GM23338 (cell line): ENCODE measurements around the gene HIVEP3. TPM values are rescaled to one million over a fixed set of nuclear protein-coding genes. Genes with fewer than 3 reads are reported as not detected.

Source experiments
- ATAC-seq: fragments of 200-7000 bp; cut with Tn5 transposase; 3 replicates; pipeline ENCODE4 v1.9.1; 2020
- DNase-seq: peaks from one replicate; pipeline ENCODE4 v3.0.0-alpha.2; 2015; ENCODE audit warnings: low spot score
- H2AFZ ChIP-seq: fragments of 200-600 bp; sonication (generic); 2 replicates; pipeline ENCODE4 v1.8.0; 2016; ENCODE audit warnings: antibody characterized with exemption, mild to moderate bottlenecking, moderate library complexity
- H3F3A ChIP-seq: fragments of 200-600 bp; sonication (generic); replicated peaks from 2 replicates; pipeline ENCODE4 v1.8.0; 2017; ENCODE audit warnings: antibody characterized with exemption, mixed run types, low read depth
- H3K27ac ChIP-seq: fragments of 200-600 bp; sonication (generic); 2 replicates; pipeline ENCODE4 v1.6.1; 2016; ENCODE audit warnings: low read depth
- H3K27me3 ChIP-seq: fragments of 200-600 bp; sonication (generic); 2 replicates; pipeline ENCODE4 v1.8.0; 2016; ENCODE audit warnings: mild to moderate bottlenecking, mixed run types, moderate library complexity; ENCODE audit not compliant: insufficient read depth
- H3K36me3 ChIP-seq: fragments of 200-600 bp; sonication (generic); 2 replicates; pipeline ENCODE4 v1.8.0; 2016; ENCODE audit warnings: mild to moderate bottlenecking; ENCODE audit not compliant: insufficient read depth
- H3K4me1 ChIP-seq: fragments of 200-600 bp; sonication (generic); 2 replicates; pipeline ENCODE4 v1.8.0; 2016; ENCODE audit warnings: mild to moderate bottlenecking, moderate library complexity; ENCODE audit not compliant: insufficient read depth
- H3K4me2 ChIP-seq: fragments of 200-600 bp; sonication (generic); 2 replicates; pipeline ENCODE4 v1.7.1; 2017; ENCODE audit warnings: mixed run types
- H3K4me3 ChIP-seq: fragments of 200-600 bp; sonication (generic); 2 replicates; pipeline ENCODE4 v1.6.1; 2016; ENCODE audit warnings: mixed run types
- H3K79me2 ChIP-seq: fragments of 200-600 bp; sonication (generic); replicated peaks from 2 replicates; pipeline ENCODE4 v1.8.0; 2017; ENCODE audit warnings: mild to moderate bottlenecking; ENCODE audit not compliant: insufficient read depth
- H3K9me2 ChIP-seq: fragments of 200-600 bp; sonication (generic); 2 replicates; pipeline ENCODE4 v1.8.0; 2017; ENCODE audit not compliant: insufficient read depth
- H4K20me1 ChIP-seq: fragments of 200-600 bp; sonication (generic); replicated peaks from 2 replicates; pipeline ENCODE4 v1.8.0; 2017; ENCODE audit warnings: mild to moderate bottlenecking; ENCODE audit not compliant: insufficient read depth
- H3K27ac Mint-ChIP-seq: 2 replicates; pipeline ENCODE4 v1.8.0; 2020; ENCODE audit warnings: inconsistent platforms, mild to moderate bottlenecking, moderate library complexity, mixed read lengths
- H3K27me3 Mint-ChIP-seq: 3 replicates; pipeline ENCODE4 v1.8.0; 2022; ENCODE audit warnings: low read depth, mild to moderate bottlenecking, moderate library complexity, mixed read lengths, inconsistent platforms; ENCODE audit not compliant: insufficient read depth, poor library complexity
- H3K36me3 Mint-ChIP-seq: 3 replicates; pipeline ENCODE4 v1.8.0; 2021; ENCODE audit warnings: low read depth, mild to moderate bottlenecking, inconsistent platforms, moderate library complexity, mixed read lengths
- H3K4me1 Mint-ChIP-seq: 3 replicates; pipeline ENCODE4 v1.8.0; 2020; ENCODE audit warnings: mild to moderate bottlenecking, inconsistent platforms, mixed read lengths
- H3K4me3 Mint-ChIP-seq: 3 replicates; pipeline ENCODE4 v1.8.0; 2021; ENCODE audit warnings: moderate library complexity, mild to moderate bottlenecking, inconsistent platforms, mixed read lengths
- H3K9me3 Mint-ChIP-seq: 3 replicates; pipeline ENCODE4 v1.8.0; 2020; ENCODE audit warnings: moderate library complexity, mild to moderate bottlenecking, inconsistent platforms, mixed read lengths
- CREB1 ChIP-seq: fragments of 250-450 bp; sonication (Bioruptor Pico); IDR thresholded peaks from 2 replicates; pipeline ENCODE4 v1.5.0; 2020; ENCODE audit warnings: low read depth, mild to moderate bottlenecking, moderate library complexity
- CTCF ChIP-seq, 2 experiments: fragments of 200-600 bp in 1 of 2; sonication (generic) in 1 of 2; conservative IDR thresholded peaks; 2 replicates each; pipeline versions ENCODE4 v1.5.1 to v1.6.1; 2016 to 2017; ENCODE audit warnings: antibody characterized with exemption in 2 of 2, low read depth in 2 of 2, mild to moderate bottlenecking in 2 of 2, moderate library complexity in 1 of 2
- ETS1 ChIP-seq: IDR thresholded peaks from 2 replicates; pipeline ENCODE4 v1.6.1; 2016; ENCODE audit warnings: antibody characterized with exemption
- EZH2 ChIP-seq: fragments of 200-600 bp; sonication (generic); IDR thresholded peaks from one replicate; pipeline ENCODE4 v1.8.0; 2017; ENCODE audit warnings: antibody characterized with exemption, mild to moderate bottlenecking, low read depth; ENCODE audit not compliant: unreplicated experiment
- EZH2phosphoT487 ChIP-seq: fragments of 200-600 bp; sonication (generic); IDR thresholded peaks from one replicate; pipeline ENCODE4 v1.8.1; 2018; ENCODE audit warnings: antibody characterized with exemption; ENCODE audit not compliant: unreplicated experiment
- JUNB ChIP-seq: IDR thresholded peaks from one replicate; pipeline ENCODE4 v1.6.1; 2016; ENCODE audit warnings: antibody characterized with exemption; ENCODE audit not compliant: unreplicated experiment
- NANOG ChIP-seq: IDR thresholded peaks from 2 replicates; pipeline ENCODE4 v1.6.1; 2016; ENCODE audit warnings: antibody characterized with exemption, borderline replicate concordance
- POLR2AphosphoS5 ChIP-seq: IDR thresholded peaks from 2 replicates; pipeline ENCODE4 v1.6.1; 2016; ENCODE audit warnings: antibody characterized with exemption, low read depth
- REST ChIP-seq: IDR thresholded peaks from one replicate; pipeline ENCODE4 v1.6.1; 2018; ENCODE audit warnings: antibody characterized with exemption; ENCODE audit not compliant: unreplicated experiment
- STAT1 ChIP-seq: IDR thresholded peaks from one replicate; pipeline ENCODE4 v1.6.1; 2016; ENCODE audit warnings: antibody characterized with exemption; ENCODE audit not compliant: unreplicated experiment
- ZNF114 ChIP-seq: fragments of 250-450 bp; sonication (Bioruptor Pico); IDR thresholded peaks from 2 replicates; pipeline ENCODE4 v1.5.0; 2020; ENCODE audit warnings: mild to moderate bottlenecking, moderate library complexity
- ZNF331 ChIP-seq: fragments of 250-450 bp; sonication (Bioruptor Pico); IDR thresholded peaks from 2 replicates; pipeline ENCODE4 v1.5.0; 2020; ENCODE audit warnings: low read depth, mild to moderate bottlenecking, moderate library complexity
- ZNF462 ChIP-seq: fragments of 250-450 bp; sonication (Bioruptor Pico); IDR thresholded peaks from 2 replicates; pipeline ENCODE4 v1.5.0; 2020; ENCODE audit warnings: mild to moderate bottlenecking, moderate library complexity
- polyA plus RNA-seq: library from polyadenylated mRNA; unstranded; fragments of >200 nt; fragmentation: Nextera tagmentation; extraction: Ambion mirVana; gene quantifications from 2 replicates; pipeline ENCODE4 v1.2.1, GENCODE V29; 2016
- total RNA-seq: library from RNA; depleted of rRNA; stranded (reverse); fragments of >200 nt; shearing (Covaris generic); gene quantifications from 2 replicates; pipeline ENCODE4 v1.2.3, GENCODE V29; 2014

The HIVEP3 gene
- total and polyA plus RNA-seq, 2 experiments from 2014 or later = 0.14 to 0.24 TPM

- ATAC-seq = no peak
- H3K27ac Mint-ChIP-seq = no peak overlapping the region
- Histone ChIP-seq H3K4me2 (no peak overlapping the region), H3K4me1 (no peaks in the 10 kb centered on the region), H3K27me3 (no peaks in the 10 kb centered on the region), H3K27ac (no peak overlapping the region), H3F3A (no peaks in the 10 kb centered on the region), H2AFZ (no peak overlapping the region), H3K9me2 (peaks cover 4% of the 10 kb centered on the region; the same call in 1 of the 2 replicates), H3K36me3 (no peaks in the 10 kb centered on the region), H3K4me3 (no peak overlapping the region), H4K20me1 (no peaks in the 10 kb centered on the region), H3K79me2 (no peaks in the 10 kb centered on the region)
- H3K4me1 Mint-ChIP-seq = peaks cover 9% of the 10 kb centered on the region
- no peaks in the 10 kb centered on the region for H3K36me3 Mint-ChIP-seq
- peaks cover 6% of the 10 kb centered on the region for H3K27me3 Mint-ChIP-seq
- no peaks in the 10 kb centered on the region for H3K9me3 Mint-ChIP-seq
- no peak for DNase-seq
- H3K4me3 Mint-ChIP-seq = no peak overlapping the region
- no peak for TF ChIP-seq ZNF331 (CRISPR knock-in tag)
- TF ChIP-seq EZH2phosphoT487 = no peak
- no peak for TF ChIP-seq ZNF114 (CRISPR knock-in tag)
- TF ChIP-seq STAT1 = no peak
- TF ChIP-seq CTCF (conservative IDR thresholded peaks at IDR 0.05; ENCODE audit: low read depth in 2 of 2) = no peak
- TF ChIP-seq REST = no peak
- no peak for TF ChIP-seq NANOG
- TF ChIP-seq JUNB = no peak
- TF ChIP-seq CREB1 (CRISPR knock-in tag) = no peak
- TF ChIP-seq EZH2 = no peak
- TF ChIP-seq ZNF462 = no peak
- TF ChIP-seq POLR2AphosphoS5 = no peak
- TF ChIP-seq ETS1 = no peak
These were observed 303.9 kb downstream of the HIVEP3 start for GRCh38 chr1:41614818-41615217.
